ENCODE results near the gene LSM12. TPM values are rescaled to one million over a fixed set of nuclear protein-coding genes. Genes with fewer than 3 reads are reported as not detected.
"Not testable (repeated sequence)": the region's sequence is repeated elsewhere in the genome, so short reads cannot be mapped to it uniquely, and the experiment has no call there.

The LSM12 gene
- polyA plus RNA-seq (ENCODE audit: insufficient read length in 4 of 4) = 10 to 100 TPM; 38.6 to 43.5 (median 40.2) TPM

GRCh38 chr17:44066204-44066930, at the start of gene LSM12:
Gene LSM12 (minus strand): TSS chr17:44066671. CDS start chr17:44066587, 84 bp downstream.
- peak in 3 of 4 donors; percentile 81 to 88 (median 83) for DNase-seq (ENCODE audit: low read depth in 4 of 4, low spot score in 2 of 4)

DNA sequence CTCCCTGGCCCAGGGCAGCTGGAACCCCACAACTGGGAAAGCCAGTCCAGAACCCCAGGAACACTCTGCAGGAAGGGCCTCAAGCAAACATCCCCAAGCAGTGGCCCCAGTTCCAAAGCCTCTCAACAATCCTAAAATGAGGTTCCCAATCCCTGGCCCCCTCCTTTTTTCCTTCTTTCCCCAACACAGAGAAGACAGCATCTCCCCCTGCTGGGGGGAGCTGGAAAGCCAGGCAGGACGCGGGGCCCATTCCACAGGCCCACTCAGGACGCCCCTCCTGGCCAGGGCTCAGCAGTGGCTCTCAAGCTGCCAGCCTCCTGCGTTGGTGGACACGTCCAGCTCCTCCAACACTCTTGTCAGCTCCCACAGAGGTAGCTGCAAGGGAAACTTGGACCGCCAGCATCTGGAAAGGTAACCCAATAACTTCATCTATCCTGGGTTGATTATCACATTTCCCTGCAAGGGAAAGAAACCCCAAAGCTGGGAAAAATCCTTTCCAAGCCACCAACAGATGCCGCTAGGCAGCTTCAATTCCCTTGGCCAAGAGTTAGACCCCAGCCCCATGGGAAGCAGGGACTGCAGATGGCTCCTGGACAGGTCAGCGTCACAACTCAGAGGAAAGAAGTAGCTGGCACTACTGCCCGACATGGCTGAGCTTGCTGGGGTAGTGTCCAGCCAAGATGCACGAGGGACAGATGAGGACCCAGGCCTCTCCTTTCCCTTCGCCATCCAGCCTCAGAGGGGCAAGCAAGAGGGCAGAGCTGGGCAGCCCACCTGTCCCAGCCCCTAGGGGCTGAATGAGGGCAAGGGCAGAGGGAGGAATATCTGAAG, 49.3 kb upstream of the LSM12 start:
- DNase-seq (ENCODE audit: low read depth in 4 of 4, low spot score in 2 of 4) = no peak

- DNase-seq (ENCODE audit: low read depth in 4 of 4, low spot score in 2 of 4) = no peak
Measured at GRCh38 chr17:44113868-44114840, 47.7 kb upstream of the LSM12 start.

- no peak for DNase-seq (ENCODE audit: low read depth in 4 of 4, low spot score in 2 of 4)
Measured at GRCh38 chr17:44113382-44113781, 46.9 kb upstream of the LSM12 start.

DNA sequence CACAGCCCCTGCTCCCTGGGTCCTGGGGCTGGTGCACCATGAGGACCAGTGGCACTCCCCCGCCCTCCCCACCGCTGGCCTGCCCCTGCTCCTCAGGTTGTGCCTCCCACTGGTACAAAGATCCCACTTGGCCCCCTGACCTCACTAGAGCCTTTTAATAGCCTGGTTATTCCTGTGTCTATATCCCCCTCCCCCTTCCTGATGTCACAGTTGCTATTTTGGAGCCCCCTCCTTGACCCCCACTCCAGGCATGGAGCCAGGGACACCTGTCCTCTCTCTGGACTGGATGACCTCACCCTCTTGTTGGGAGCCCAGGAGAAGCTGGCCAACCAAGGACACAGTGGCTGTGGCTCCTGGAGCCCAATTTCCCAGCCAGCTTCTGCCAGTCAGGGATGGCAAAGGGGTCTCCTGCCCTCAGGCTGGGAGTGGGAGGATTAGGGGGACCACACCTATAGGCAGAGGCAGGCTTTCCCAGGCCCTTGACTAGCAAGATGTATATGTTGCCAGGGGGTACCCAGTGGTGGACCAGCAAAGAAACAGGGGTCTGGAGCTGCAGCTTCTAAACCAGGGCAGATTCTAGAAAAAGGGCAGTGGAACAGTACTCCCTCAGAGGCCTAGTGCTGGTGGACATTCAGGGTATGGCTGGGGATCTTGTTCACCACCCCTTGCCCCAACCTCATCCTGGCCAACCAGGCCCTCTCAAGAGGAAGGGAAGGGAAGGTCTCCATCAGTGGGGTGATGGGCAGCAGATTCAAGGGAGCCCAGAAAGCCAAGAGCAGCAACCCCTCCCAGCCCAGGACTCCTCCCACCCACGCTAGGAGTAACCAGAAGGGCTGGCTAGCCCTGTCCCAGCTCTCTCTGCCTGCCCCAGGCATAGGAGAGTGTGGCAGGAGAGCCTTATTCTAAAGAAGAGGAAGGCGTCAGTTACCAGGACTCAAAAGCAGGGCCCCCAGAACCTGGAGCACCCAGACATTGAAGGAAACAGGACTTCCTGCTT, 46.1 kb upstream of the LSM12 start:
- DNase-seq (ENCODE audit: low read depth in 4 of 4, low spot score in 2 of 4) = no peak

GRCh38 chr17:44111777-44112176, 45.3 kb upstream of the LSM12 start:
- DNase-seq (ENCODE audit: low read depth in 4 of 4, low spot score in 2 of 4) = no peak

GRCh38 chr17:44110823-44111633, 44.6 kb upstream of the LSM12 start:
- peak; percentile 41 to 88 (median 77) for DNase-seq (ENCODE audit: low read depth in 4 of 4, low spot score in 2 of 4)

DNA sequence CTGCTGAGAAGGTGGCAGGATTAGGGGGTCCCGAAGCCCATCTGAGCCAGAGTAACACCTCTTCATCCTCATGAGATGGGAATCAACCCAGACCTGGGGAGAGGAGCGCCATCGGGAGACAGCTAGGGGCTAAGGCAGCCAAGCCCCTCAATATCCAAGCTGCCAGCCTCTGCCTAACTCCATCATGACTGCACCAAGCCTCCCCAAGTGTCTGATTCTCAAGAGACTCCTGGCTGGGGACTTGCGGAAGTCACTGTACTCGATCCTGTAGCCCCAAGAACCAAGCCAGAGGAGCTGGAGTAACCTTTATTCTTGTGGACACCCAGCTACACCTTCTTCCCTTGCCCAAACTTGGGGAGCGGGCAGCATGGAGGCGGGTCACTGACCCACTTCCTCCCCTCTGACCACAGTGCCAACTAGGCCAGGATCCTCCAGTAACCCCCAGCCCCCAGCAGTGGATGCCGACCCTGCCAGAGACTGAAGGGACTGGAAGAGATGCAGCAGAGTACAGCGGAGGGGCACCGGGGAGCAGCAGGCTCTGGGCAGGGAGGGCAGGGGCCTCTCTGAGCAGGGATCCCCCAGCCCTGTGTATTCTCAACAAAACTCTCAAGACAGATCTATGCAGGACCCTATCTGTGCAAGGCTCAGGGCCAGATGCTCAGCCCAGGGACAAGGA, 43.7 kb upstream of the LSM12 start:
- DNase-seq (ENCODE audit: low read depth in 4 of 4, low spot score in 2 of 4) = no peak

GRCh38 chr17:44109312-44109630, 42.8 kb upstream of the LSM12 start:
- DNase-seq (ENCODE audit: low read depth in 4 of 4, low spot score in 2 of 4) = no peak

GRCh38 chr17:44108440-44109311, 42.2 kb upstream of the LSM12 start:
- DNase-seq (ENCODE audit: low read depth in 4 of 4, low spot score in 2 of 4) = no peak

- no peak for DNase-seq (ENCODE audit: low read depth in 4 of 4, low spot score in 2 of 4)
Measured at GRCh38 chr17:44106801-44107200, 40.3 kb upstream of the LSM12 start.

DNA sequence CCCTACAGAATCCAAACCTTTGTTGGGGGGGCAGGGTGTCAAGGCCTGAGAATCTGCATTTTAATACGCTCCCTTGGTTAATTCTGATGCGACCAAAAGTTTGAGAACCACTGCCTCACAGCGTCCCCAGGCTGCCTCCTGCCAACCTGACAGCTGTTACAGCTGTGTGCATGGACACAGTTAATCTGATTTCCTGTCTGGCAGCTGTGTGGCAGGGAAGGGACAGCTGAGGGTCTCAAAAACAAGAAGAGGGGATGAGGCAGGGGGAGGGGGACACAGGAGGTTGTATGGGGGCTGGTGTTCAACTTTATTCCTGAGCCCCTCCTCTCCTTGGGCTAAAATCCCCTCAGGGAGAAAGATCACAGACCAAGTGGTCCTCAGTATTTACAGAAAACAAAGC, 39.5 kb upstream of the LSM12 start:
- no peak for DNase-seq (ENCODE audit: low read depth in 4 of 4, low spot score in 2 of 4)

DNA sequence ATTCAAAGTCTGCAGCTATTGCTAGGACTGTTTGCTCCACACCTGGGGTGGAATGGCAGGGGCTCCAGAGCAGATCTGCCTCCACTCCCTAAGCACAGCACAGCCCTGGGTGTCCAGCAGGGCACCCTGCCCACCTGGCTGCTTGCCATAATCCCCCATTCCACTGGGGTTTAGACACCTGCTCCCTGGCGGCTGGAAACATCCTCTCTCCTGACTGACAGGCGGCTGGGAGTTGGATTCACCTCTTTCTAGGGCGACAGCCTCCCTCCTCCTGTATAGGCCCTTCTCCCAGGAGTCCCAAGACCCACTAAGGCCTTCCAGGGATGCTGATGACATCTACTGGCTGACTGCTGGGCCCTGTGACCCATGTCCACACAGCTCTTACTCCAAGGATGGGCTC, 39.0 kb upstream of the LSM12 start:
- DNase-seq (ENCODE audit: low read depth in 4 of 4, low spot score in 2 of 4) = no peak

DNA sequence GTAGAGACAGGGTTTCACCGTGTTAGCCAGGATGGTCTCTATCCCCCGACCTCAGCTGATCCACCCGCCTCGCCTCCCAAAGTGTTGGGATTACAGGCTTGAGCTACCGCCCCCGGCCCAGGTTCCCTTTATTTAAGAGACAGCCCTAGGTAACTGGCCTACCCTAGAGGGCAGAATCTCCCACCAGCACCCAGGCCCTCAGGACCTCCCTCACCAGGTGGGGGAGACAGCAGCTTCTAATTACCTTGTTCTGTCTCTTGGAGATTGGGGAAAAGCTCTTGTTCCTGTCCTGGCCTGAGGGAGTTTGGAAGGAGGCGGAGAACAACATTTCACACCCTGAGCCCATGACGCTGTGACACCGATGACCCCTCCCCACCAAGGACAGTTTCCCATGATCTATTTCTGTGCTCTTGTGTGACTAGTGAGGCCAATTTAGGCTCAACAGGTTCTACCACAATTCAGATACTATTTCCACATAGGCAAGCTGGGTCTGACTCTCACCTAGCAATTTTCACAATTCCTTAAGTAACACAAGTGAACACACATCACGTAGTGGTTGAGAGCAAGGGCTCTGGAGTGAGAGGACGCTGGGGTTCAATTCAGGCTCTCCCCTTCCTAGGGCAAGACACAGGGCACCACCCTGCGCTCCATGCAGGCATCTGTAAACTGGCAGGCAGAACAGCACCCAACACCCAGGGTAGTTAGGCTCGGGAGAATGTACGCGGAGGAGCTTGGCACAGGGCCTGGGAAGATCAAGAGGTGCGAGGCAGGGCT, 36.6 kb upstream of the LSM12 start:
- DNase-seq (ENCODE audit: low read depth in 4 of 4, low spot score in 2 of 4) = no peak

DNA sequence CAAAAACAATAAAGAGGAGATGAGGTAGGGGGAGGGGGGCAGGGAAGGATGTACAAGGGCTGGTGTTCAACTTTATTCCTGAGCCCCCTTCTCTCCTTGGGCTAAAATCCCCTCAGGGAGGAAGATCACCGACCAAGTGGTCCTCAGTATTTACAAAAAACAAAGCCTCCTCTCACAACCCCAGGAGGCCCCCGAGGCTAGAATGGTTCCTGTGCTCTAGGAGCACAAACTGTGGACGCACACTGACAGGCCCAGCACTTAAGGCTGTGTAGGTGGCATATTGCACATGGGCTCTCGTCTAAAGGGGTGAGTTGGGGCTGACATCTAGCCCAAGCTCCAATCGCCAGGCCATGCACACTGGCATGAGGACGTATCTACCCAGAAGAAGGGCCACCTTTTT, 35.4 kb upstream of the LSM12 start:
- not testable (repeated sequence) for DNase-seq (ENCODE audit: low read depth in 4 of 4, low spot score in 2 of 4)
